Nasal cavity respiratory epithelium epithelial cell of viscerocranial mucosa (primary cell): ENCODE data around the gene HTN3. TPM values are rescaled to one million over a fixed set of nuclear protein-coding genes. Genes with fewer than 3 reads are reported as not detected.

Experiments used
- total RNA-seq: library from RNA; depleted of rRNA; stranded (reverse); fragments of >200 nt; gene quantifications from 2 replicates; pipeline ENCODE4 v1.2.3, GENCODE V29; 2014

Gene HTN3
- total RNA-seq, result not detected in 2 replicates

DNA sequence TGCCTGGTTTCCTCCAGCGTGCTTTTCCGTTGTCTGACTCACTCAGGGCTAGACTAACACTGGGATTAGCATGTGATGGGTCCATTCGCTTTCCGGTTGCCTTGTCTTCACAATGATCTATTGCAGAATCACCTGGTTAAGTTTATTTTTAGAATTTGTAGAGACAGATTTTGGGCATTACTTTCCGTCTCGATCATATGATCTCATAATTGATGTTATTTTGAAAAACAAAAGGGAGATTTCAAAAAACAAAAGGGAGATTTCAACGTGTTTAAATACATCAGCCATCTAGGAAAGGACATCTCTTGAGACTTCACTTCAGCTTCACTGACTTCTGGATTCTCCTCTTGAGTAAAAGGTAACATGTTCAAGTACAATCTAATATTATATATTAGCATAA, at the start of gene HTN3:
TSS of gene HTN3 (plus strand) at position 301 of the 400 bp plus-strand sequence. CDS start 2,282 bp downstream, outside the sequence.

DNA sequence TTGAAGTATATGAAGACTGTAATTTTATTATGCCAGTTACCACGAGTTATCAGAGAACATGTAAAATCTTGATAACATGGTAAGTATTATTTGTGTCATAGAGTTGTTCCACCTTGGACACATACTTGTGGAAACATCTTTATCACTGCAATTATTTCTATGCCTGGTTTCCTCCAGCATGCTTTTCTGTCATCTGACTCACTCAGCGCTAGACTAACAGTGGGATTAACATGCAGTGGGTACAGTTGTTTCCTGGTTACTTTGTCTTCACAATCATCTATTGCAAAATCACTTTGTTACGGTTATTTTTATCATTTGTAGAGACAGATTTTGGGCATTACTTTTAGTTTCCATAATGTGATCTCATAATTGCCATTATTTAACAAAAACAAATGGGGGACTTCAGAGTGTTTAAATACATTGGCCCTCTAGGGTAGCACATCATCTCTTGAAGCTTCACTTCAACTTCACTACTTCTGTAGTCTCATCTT, 32.7 kb upstream of the HTN3 start, which contains the start of gene STATH:
TSS of gene STATH (plus strand) at position 441 of the 491 bp plus-strand sequence. CDS start 2,472 bp downstream, outside the sequence.

DNA sequence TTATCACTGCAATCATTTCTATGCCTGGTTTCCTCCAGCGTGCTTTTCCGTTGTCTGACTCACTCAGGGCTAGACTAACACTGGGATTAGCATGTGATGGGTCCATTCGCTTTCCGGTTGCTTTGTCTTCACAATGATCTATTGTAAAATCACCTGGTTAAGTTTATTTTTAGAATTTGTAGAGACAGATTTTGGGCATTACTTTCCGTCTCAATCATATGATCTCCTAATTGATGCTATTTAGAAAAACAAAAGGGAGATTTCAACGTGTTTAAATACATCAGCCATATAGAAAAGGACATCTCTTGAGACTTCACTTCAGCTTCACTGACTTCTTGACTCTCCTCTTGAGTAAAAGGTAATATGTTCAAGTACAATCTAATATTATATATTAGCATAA, 21.9 kb downstream of the HTN3 start, which contains the start of gene HTN1:
TSS of gene HTN1 (plus strand) at position 301 of the 400 bp plus-strand sequence. CDS start 2,639 bp downstream, outside the sequence.

Other genes starting within 250 kb of the HTN3 start
- 0.64 and 3.8 TPM in 2 replicates for gene SULT1E1, start 168.3 kb upstream of the HTN3 start, total RNA-seq
- not detected in 2 replicates for gene CSN1S1, start 97.4 kb upstream of the HTN3 start, total RNA-seq
- gene CSN2, start 62.7 kb upstream of the HTN3 start, total RNA-seq, result not detected in 2 replicates
- not detected in 2 replicates for gene STATH, start 32.5 kb upstream of the HTN3 start, total RNA-seq
- gene HTN1, start 22.0 kb downstream of the HTN3 start, total RNA-seq, result not detected in 2 replicates
- gene PRR27, start 125.8 kb downstream of the HTN3 start, total RNA-seq, result not detected in 2 replicates
- gene ODAM, start 167.3 kb downstream of the HTN3 start, total RNA-seq, result not detected in 2 replicates
- gene FDCSP, start 197.7 kb downstream of the HTN3 start, total RNA-seq, result not detected in 2 replicates
- not detected in 2 replicates for gene CSN3, start 214.1 kb downstream of the HTN3 start, total RNA-seq